OCI-LY1 (cell line): Measurements from ENCODE around the gene ADPGK.

ENCODE experiments used
- EZH2 ChIP-seq: fragments of 200-600 bp; sonication (generic), shearing (Covaris generic); IDR thresholded peaks from 2 replicates; pipeline ENCODE4 v1.8.0; 2017; ENCODE audit warnings: borderline replicate concordance, mixed run types, mild to moderate bottlenecking, antibody characterized with exemption, low read length, moderate library complexity, mixed read lengths
- TF ChIP-seq, protein P1 (sequence below): fragments of 200-600 bp; sonication (generic), shearing (Covaris generic); IDR thresholded peaks from 2 replicates; pipeline ENCODE4 v1.5.1; 2017; ENCODE audit warnings: mild to moderate bottlenecking, antibody characterized with exemption, low read length, moderate library complexity, mixed read lengths

DNA sequence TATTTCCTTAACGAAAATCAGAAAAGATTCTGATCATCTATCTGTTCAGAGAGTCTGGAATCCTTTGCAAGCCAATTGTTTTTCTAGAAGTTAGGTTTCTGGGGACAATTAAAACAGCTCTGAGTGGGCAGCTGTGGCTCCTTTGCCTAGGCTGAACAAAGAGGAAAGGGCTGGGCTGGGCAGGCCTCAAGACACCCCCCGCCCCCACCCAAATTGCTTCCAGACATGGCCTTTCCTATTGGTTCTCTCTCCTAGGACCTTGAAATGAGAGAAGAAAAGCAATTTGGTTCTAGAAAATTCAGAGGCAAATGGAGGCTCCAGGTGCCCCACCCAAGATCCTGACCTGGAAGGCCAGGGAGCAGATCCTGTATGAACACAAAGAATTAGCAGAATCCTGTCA is 2.3 kb upstream of the ADPGK start:
- TF ChIP-seq, protein P1, sequence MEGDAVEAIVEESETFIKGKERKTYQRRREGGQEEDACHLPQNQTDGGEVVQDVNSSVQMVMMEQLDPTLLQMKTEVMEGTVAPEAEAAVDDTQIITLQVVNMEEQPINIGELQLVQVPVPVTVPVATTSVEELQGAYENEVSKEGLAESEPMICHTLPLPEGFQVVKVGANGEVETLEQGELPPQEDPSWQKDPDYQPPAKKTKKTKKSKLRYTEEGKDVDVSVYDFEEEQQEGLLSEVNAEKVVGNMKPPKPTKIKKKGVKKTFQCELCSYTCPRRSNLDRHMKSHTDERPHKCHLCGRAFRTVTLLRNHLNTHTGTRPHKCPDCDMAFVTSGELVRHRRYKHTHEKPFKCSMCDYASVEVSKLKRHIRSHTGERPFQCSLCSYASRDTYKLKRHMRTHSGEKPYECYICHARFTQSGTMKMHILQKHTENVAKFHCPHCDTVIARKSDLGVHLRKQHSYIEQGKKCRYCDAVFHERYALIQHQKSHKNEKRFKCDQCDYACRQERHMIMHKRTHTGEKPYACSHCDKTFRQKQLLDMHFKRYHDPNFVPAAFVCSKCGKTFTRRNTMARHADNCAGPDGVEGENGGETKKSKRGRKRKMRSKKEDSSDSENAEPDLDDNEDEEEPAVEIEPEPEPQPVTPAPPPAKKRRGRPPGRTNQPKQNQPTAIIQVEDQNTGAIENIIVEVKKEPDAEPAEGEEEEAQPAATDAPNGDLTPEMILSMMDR = no peak
- TF ChIP-seq EZH2 = no peak
